SU-DHL-6 (cell line): ENCODE measurements around the gene C19orf44.

Experiments used
- EZH2phosphoT487 ChIP-seq: fragments of 200-600 bp; sonication (generic), shearing (Covaris generic); conservative IDR thresholded peaks from 2 replicates; pipeline ENCODE4 v1.6.1; 2018; ENCODE audit warnings: mild to moderate bottlenecking, antibody characterized with exemption, low read length, moderate library complexity, mixed read lengths
- TF ChIP-seq, protein P1 (sequence below): fragments of 200-600 bp; sonication (generic); IDR thresholded peaks from one replicate; pipeline ENCODE4 v1.5.1; 2017; ENCODE audit warnings: antibody characterized with exemption, mild to moderate bottlenecking, low read length, moderate library complexity; ENCODE audit not compliant: insufficient read depth, poor library complexity, severe bottlenecking

DNA sequence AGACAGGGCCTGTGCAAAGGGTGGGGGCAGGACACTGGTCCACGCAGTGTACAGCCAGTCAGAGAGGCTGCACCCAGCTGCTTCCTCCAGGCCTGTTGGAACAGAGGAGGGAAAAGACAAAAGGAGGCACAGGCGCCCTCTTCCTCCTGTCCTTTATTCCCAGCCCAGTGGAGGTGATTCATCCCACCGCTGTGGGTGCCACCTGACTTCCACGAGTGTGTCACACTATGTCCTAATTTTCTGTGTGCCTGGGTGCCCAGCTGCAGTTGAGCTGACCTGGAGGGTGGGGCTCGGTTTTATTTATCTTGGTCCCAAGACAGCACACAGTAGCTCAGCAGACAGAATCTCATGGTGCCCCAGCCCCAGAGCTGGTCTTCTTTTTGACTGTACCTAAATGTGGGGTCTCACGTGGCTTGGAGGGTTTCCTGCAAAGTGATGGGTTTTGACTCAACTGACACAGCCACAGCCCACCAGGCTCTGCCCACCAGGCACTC is 33.4 kb upstream of the C19orf44 start:
- TF ChIP-seq, protein P1, sequence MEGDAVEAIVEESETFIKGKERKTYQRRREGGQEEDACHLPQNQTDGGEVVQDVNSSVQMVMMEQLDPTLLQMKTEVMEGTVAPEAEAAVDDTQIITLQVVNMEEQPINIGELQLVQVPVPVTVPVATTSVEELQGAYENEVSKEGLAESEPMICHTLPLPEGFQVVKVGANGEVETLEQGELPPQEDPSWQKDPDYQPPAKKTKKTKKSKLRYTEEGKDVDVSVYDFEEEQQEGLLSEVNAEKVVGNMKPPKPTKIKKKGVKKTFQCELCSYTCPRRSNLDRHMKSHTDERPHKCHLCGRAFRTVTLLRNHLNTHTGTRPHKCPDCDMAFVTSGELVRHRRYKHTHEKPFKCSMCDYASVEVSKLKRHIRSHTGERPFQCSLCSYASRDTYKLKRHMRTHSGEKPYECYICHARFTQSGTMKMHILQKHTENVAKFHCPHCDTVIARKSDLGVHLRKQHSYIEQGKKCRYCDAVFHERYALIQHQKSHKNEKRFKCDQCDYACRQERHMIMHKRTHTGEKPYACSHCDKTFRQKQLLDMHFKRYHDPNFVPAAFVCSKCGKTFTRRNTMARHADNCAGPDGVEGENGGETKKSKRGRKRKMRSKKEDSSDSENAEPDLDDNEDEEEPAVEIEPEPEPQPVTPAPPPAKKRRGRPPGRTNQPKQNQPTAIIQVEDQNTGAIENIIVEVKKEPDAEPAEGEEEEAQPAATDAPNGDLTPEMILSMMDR = no peak
- TF ChIP-seq EZH2phosphoT487 = no peak
